Left renal cortex interstitium (tissue), 4 donors: ENCODE data around the gene CELA1. TPM values are rescaled to one million over a fixed set of nuclear protein-coding genes. Genes with fewer than 3 reads are reported as not detected.
"Not testable (repeated sequence)": the region's sequence is repeated elsewhere in the genome, so short reads cannot be mapped to it uniquely, and the experiment has no call there.

Experiments used
- DNase-seq, 4 donors: peaks; one replicate each; pipeline ENCODE4 v3.0.0-alpha.2; 2013; ENCODE audit warnings: low read depth in 4 of 4, low spot score in 2 of 4, missing footprints in 1 of 4
- polyA plus RNA-seq, 4 donors: library from polyadenylated mRNA; unstranded; fragments of 120-200 nt; gene quantifications; one replicate each; pipeline ENCODE4 v1.2.1, GENCODE V29; 2013; ENCODE audit not compliant: insufficient read length in 4 of 4

Gene CELA1
- polyA plus RNA-seq, 4 donors = not detected

- no peak for DNase-seq
Measured at GRCh38 chr12:51349026-51349425, 2.5 kb upstream of the CELA1 start.

- DNase-seq = no peak
Measured at GRCh38 chr12:51348116-51348515, 1.6 kb upstream of the CELA1 start.

GRCh38 chr12:51345681-51346080 is 798 bp downstream of the CELA1 start:
- DNase-seq = no peak

- no peak for DNase-seq
Measured at GRCh38 chr12:51343201-51343600, 3.3 kb downstream of the CELA1 start.

GRCh38 chr12:51342416-51342815 is 4.1 kb downstream of the CELA1 start:
- no peak for DNase-seq

- peak; percentile 56 to 67 (median 60) for DNase-seq
Measured at GRCh38 chr12:51341251-51342007, 5.0 kb downstream of the CELA1 start.

GRCh38 chr12:51339750-51340149 is 6.7 kb downstream of the CELA1 start:
- DNase-seq = no peak

GRCh38 chr12:51337336-51337735 is 9.1 kb downstream of the CELA1 start:
- not testable (repeated sequence) for DNase-seq

GRCh38 chr12:51335931-51336330 is 10.5 kb downstream of the CELA1 start:
- DNase-seq = no peak

- no peak for DNase-seq
Measured at GRCh38 chr12:51334764-51335163, 11.7 kb downstream of the CELA1 start.

- no peak for DNase-seq
Measured at GRCh38 chr12:51333536-51333935, 12.9 kb downstream of the CELA1 start.

- DNase-seq = no peak
Measured at GRCh38 chr12:51330186-51330585, 16.3 kb downstream of the CELA1 start.

- DNase-seq = no peak
Measured at GRCh38 chr12:51329742-51330141, 16.7 kb downstream of the CELA1 start.

- no peak for DNase-seq
Measured at GRCh38 chr12:51328587-51328986, 17.9 kb downstream of the CELA1 start.

GRCh38 chr12:51326698-51327439 is 19.6 kb downstream of the CELA1 start:
- no peak for DNase-seq

- no peak for DNase-seq
Measured at GRCh38 chr12:51324953-51325352, 21.5 kb downstream of the CELA1 start.

- no peak for DNase-seq
Measured at GRCh38 chr12:51323966-51324895, 22.2 kb downstream of the CELA1 start, which contains the start of gene BIN2. Gene BIN2, minus strand, starts transcription at chr12:51324174. Its CDS starts 72 bp downstream, at chr12:51324102.

- DNase-seq = no peak
Measured at GRCh38 chr12:51323317-51323960, 23.0 kb downstream of the CELA1 start.

- no peak for DNase-seq
Measured at GRCh38 chr12:51322452-51322851, 24.0 kb downstream of the CELA1 start.

GRCh38 chr12:51321882-51322281 is 24.6 kb downstream of the CELA1 start:
- no peak for DNase-seq
